Aorta (tissue), 5 donors: ENCODE results near the gene PRXL2A. TPM values are rescaled to one million over a fixed set of nuclear protein-coding genes. Genes with fewer than 3 reads are reported as not detected.

ENCODE experiments used
- ATAC-seq: fragments of 200-7000 bp; cut with Tn5 transposase; one replicate; pipeline ENCODE4 v1.9.1; 2022; ENCODE audit warnings: moderate library complexity; ENCODE audit not compliant: low FRiP score
- DNase-seq, 2 donors: peaks; one replicate each; pipeline ENCODE4 v3.0.0-alpha.2; 2020
- H3K27ac ChIP-seq, 2 donors: one replicate each; pipeline ENCODE4 v1.5.1; 2013; ENCODE audit warnings: low read length in 2 of 2, mild to moderate bottlenecking in 2 of 2, moderate library complexity in 2 of 2, control low read depth in 1 of 2, inconsistent platforms in 1 of 2, low read depth in 1 of 2
- H3K27me3 ChIP-seq, 2 donors: one replicate each; pipeline ENCODE4 v1.6.1; 2013; ENCODE audit warnings: control low read depth in 1 of 2, low read length in 1 of 2, mild to moderate bottlenecking in 1 of 2, moderate library complexity in 1 of 2; ENCODE audit not compliant: insufficient read depth in 2 of 2, control insufficient read depth in 1 of 2
- H3K36me3 ChIP-seq, 2 donors: one replicate each; pipeline ENCODE4 v1.6.1; 2013; ENCODE audit warnings: control low read depth in 1 of 2, low read length in 1 of 2, mild to moderate bottlenecking in 1 of 2; ENCODE audit not compliant: insufficient read depth in 2 of 2, control insufficient read depth in 1 of 2
- H3K4me1 ChIP-seq, 2 donors: one replicate each; pipeline ENCODE4 v1.6.1; 2013; ENCODE audit warnings: low read length in 2 of 2, control low read depth in 1 of 2, mild to moderate bottlenecking in 1 of 2, moderate library complexity in 1 of 2; ENCODE audit not compliant: insufficient read depth in 2 of 2, control insufficient read depth in 1 of 2
- H3K4me3 ChIP-seq, 2 donors: one replicate each; pipeline ENCODE4 v1.5.1; 2013; ENCODE audit warnings: low read length in 2 of 2, control low read depth in 1 of 2, mild to moderate bottlenecking in 1 of 2
- H3K9me3 ChIP-seq: one replicate; pipeline ENCODE4 v1.6.1; 2013; ENCODE audit warnings: mild to moderate bottlenecking, low read length; ENCODE audit not compliant: control insufficient read depth
- whole genome bisulfite sequencing, 2 donors: extraction: QIAGEN DNeasy Blood & Tissue Kit; methylation state at CpG; one replicate each; pipeline ENCODE4 v1.1.7; 2013; 5-methylcytosine and 5-hydroxymethylcytosine counted together
- intact Hi-C, 2 donors: fragments of 100-400 bp; cut with DNase I; formaldehyde crosslinking; loops; one replicate each; pipeline versions ENCODE4 v1.14.2 to v1.15.0; 2022
- polyA plus RNA-seq, 2 donors: library from polyadenylated mRNA; stranded (reverse); fragments of 200-250 nt; gene quantifications; one replicate each; pipeline ENCODE4 v1.2.3, GENCODE V29; 2013
- total RNA-seq, 2 donors: library from RNA; stranded (reverse); fragmentation: NEBNext Ultra II Directional; extraction: Animal tissue kit (Norgen Biotek cat#: 25700); gene quantifications; one replicate each; pipeline ENCODE4 v1.2.1, GENCODE V29; 2021
- donor health status: healthy with polysubstance abuse.
- donor health status: Bipolar disorder and iron deficiency.
- donor health status: DM: no; HTN: no; CAD: no.
- donor health status: DM: no; HTN: no; CAD: no.
- donor health status: DM: yes; HTN: yes; CAD: no.

PRXL2A gene
- total and polyA plus RNA-seq, 4 donors = 15.6 to 43.1 (median 36.0) TPM

GRCh38 chr10:80429521-80429973 lies 21.2 kb downstream of the PRXL2A start:
- 75 to 89% methylated on average over 9 of the region's 9 CpGs for WGBS, 2 donors
- Histone ChIP-seq H3K36me3 (peaks cover 0 to 7% of the 10 kb centered on the region in 2 donors), H3K27me3 (no peaks in the 10 kb centered on the region), H3K27ac (no peak overlapping the region), H3K4me3 (no peak overlapping the region), H3K9me3 (no peaks in the 10 kb centered on the region), H3K4me1 (no peaks in the 10 kb centered on the region)
- DNase-seq (peak; percentile 63 to 67), ATAC-seq (peak; percentile 56)
- intact Hi-C loops = no loop called here

GRCh38 chr10:80433134-80433533 lies 24.8 kb downstream of the PRXL2A start:
- DNase-seq = no peak
- Histone ChIP-seq H3K27me3 (no peaks in the 10 kb centered on the region), H3K4me3 (no peak overlapping the region), H3K27ac (no peak overlapping the region), H3K9me3 (no peaks in the 10 kb centered on the region), H3K36me3 (peaks cover 0 to 3% of the 10 kb centered on the region in 2 donors), H3K4me1 (no peaks in the 10 kb centered on the region)
- 71 to 74% methylated on average over 3 of the region's 3 CpGs for WGBS, 2 donors
- ATAC-seq = no peak
- intact Hi-C loops = no loop called here

- Histone ChIP-seq H3K27me3 (no peaks in the 10 kb centered on the region), H3K4me3 (no peak overlapping the region), H3K9me3 (no peaks in the 10 kb centered on the region), H3K4me1 (no peaks in the 10 kb centered on the region), H3K36me3 (peaks cover 0 to 2% of the 10 kb centered on the region in 2 donors), H3K27ac (no peak overlapping the region)
- WGBS, 2 donors = 61 to 68% methylated on average over 6 of the region's 6 CpGs
- ATAC-seq (no peak), DNase-seq (no peak)
- intact Hi-C loops = no loop called here
These were observed 28.2 kb downstream of the PRXL2A start for GRCh38 chr10:80436446-80437098.

GRCh38 chr10:80437227-80437626 lies 28.9 kb downstream of the PRXL2A start:
- 71 to 83% methylated on average over 2 of the region's 2 CpGs for WGBS, 2 donors
- intact Hi-C loops = no loop called here
- Histone ChIP-seq H3K4me1 (no peaks in the 10 kb centered on the region), H3K36me3 (no peaks in the 10 kb centered on the region), H3K9me3 (no peaks in the 10 kb centered on the region), H3K27ac (no peak overlapping the region), H3K4me3 (no peak overlapping the region), H3K27me3 (no peaks in the 10 kb centered on the region)
- ATAC-seq = no peak
- DNase-seq = peak in 1 of 2 donors; percentile 9

- no peaks in the 10 kb centered on the region for H3K4me1 ChIP-seq
- WGBS, 2 donors = 95 to 97% methylated on average over 8 of the region's 8 CpGs
- peak in 1 of 2 donors; percentile 26 for DNase-seq
- no peaks in the 10 kb centered on the region for H3K9me3 ChIP-seq
- H3K36me3 ChIP-seq = no peaks in the 10 kb centered on the region
- H3K27ac ChIP-seq = no peak overlapping the region
- ATAC-seq = no peak
- intact Hi-C loops = loop anchor here in 1 of 2 donors (10.0 kb wide), 1 partner anchor 223 kb away; no protein-coding TSS in a partner anchor
- no peaks in the 10 kb centered on the region for H3K27me3 ChIP-seq
- H3K4me3 ChIP-seq = no peak overlapping the region
These were observed 33.5 kb downstream of the PRXL2A start for GRCh38 chr10:80441831-80442230.

- Histone ChIP-seq H3K4me1 (no peaks in the 10 kb centered on the region), H3K4me3 (no peak overlapping the region), H3K9me3 (no peaks in the 10 kb centered on the region), H3K27me3 (no peaks in the 10 kb centered on the region), H3K27ac (no peak overlapping the region), H3K36me3 (no peaks in the 10 kb centered on the region)
- DNase-seq = peak in 1 of 2 donors; percentile 37
- ATAC-seq = no peak
- intact Hi-C loops = loop anchor here in 1 of 2 donors (10.0 kb wide), 1 partner anchor 222 kb away; no protein-coding TSS in a partner anchor
- 63 to 71% methylated on average over 3 of the region's 3 CpGs for WGBS, 2 donors
These were observed 34.5 kb downstream of the PRXL2A start for GRCh38 chr10:80442879-80443278.

- Histone ChIP-seq H3K9me3 (no peaks in the 10 kb centered on the region), H3K36me3 (no peaks in the 10 kb centered on the region), H3K4me1 (no peaks in the 10 kb centered on the region), H3K4me3 (no peak overlapping the region), H3K27ac (no peak overlapping the region), H3K27me3 (no peaks in the 10 kb centered on the region)
- peak in 1 of 2 donors; percentile 51 for DNase-seq
- WGBS, 2 donors = 58 to 69% methylated on average over 6 of the region's 6 CpGs
- peak; percentile 52 for ATAC-seq
- intact Hi-C loops = loop anchor here in 1 of 2 donors (10.0 kb wide), 1 partner anchor 221 kb away; no protein-coding TSS in a partner anchor
These were observed 35.2 kb downstream of the PRXL2A start for GRCh38 chr10:80443531-80443974.

- ATAC-seq (no peak), DNase-seq (peak in 1 of 2 donors; percentile 27)
- Histone ChIP-seq H3K27me3 (no peaks in the 10 kb centered on the region), H3K36me3 (no peaks in the 10 kb centered on the region), H3K4me1 (no peaks in the 10 kb centered on the region), H3K27ac (no peak overlapping the region), H3K9me3 (no peaks in the 10 kb centered on the region), H3K4me3 (no peak overlapping the region)
- intact Hi-C loops = loop anchor here (1.0 to 10.0 kb wide), 3 partner anchors 61 to 221 kb away; no protein-coding TSS in a partner anchor
- WGBS, 2 donors = 66 to 68% methylated on average over 2 of the region's 2 CpGs
These were observed 35.8 kb downstream of the PRXL2A start for GRCh38 chr10:80444124-80444523.
